GM12878 (cell line): Measurements from ENCODE around the gene CBR3. TPM values are rescaled to one million over a fixed set of nuclear protein-coding genes. Genes with fewer than 3 reads are reported as not detected.
"Not testable (repeated sequence)": the region's sequence is repeated elsewhere in the genome, so short reads cannot be mapped to it uniquely, and the experiment has no call there.

Source experiments
- ATAC-seq: fragments of 200-7000 bp; cut with Tn5 transposase; 3 replicates; pipeline ENCODE4 v1.9.1; 2020; ENCODE audit warnings: mild to moderate bottlenecking, moderate library complexity
- BruUV-seq: library from RNA; stranded (reverse); fragments of 400-500 nt; replicated peaks from 2 replicates; lab custom pipeline; 2021; lab: Mats Ljungman, UMichigan
- CTCF ChIA-PET: fragments of 300-600 bp; sonication (Branson Sonifier 250); formaldehyde crosslinking; extraction: SDS; loops from one replicate; lab custom pipeline; 2021; ENCODE audit warnings: inconsistent platforms; lab: Yijun Ruan, JAX
- POLR2A ChIA-PET: fragments of 350-600 bp; formaldehyde crosslinking; extraction: SDS; loops from one replicate; lab custom pipeline; 2021; ENCODE audit warnings: inconsistent platforms; lab: Charles Lee
- RAD21 ChIA-PET: fragments of 300-600 bp; sonication (Branson Sonifier 250); formaldehyde crosslinking; loops from one replicate; lab custom pipeline; 2023; ENCODE audit warnings: antibody characterized with exemption; ENCODE audit not compliant: unreplicated experiment; lab: Charles Lee
- SMC1A ChIA-PET: fragments of 300-600 bp; sonication (Branson Sonifier 250); formaldehyde crosslinking; loops from one replicate; lab custom pipeline; 2023; ENCODE audit not compliant: unreplicated experiment, uncharacterized antibody; lab: Charles Lee
- DNase-seq: peaks from one replicate; pipeline ENCODE4 v3.0.0-alpha.2; 2011; ENCODE audit warnings: low read depth, low spot score
- FAIRE-seq: peaks from 3 replicates; lab custom pipeline; 2011; peaks lifted over from hg19 to GRCh38; lab: Jason Lieb, UNC
- H2AFZ ChIP-seq: 2 replicates; pipeline ENCODE4 v1.6.0; 2011; ENCODE audit warnings: low read depth, low read length, control low read depth; ENCODE audit not compliant: control insufficient read depth
- H3K27ac ChIP-seq: 2 replicates; pipeline ENCODE4 v1.5.1; 2011; ENCODE audit warnings: control low read depth; ENCODE audit not compliant: control insufficient read depth, insufficient read depth
- H3K27me3 ChIP-seq, 2 experiments: replicated peaks in 1 of 2; 2 replicates each; pipeline versions ENCODE4 v1.6.0 to v1.6.1; 2011; ENCODE audit warnings: low read length in 1 of 2; ENCODE audit not compliant: control insufficient read depth in 2 of 2, insufficient read depth in 2 of 2
- H3K36me3 ChIP-seq, 2 experiments: 2 replicates each; pipeline ENCODE4 v1.5.1; 2011; ENCODE audit warnings: low read length in 1 of 2; ENCODE audit not compliant: control insufficient read depth in 2 of 2, insufficient read depth in 2 of 2
- H3K4me1 ChIP-seq: 2 replicates; pipeline ENCODE4 v1.6.1; 2011; ENCODE audit warnings: mild to moderate bottlenecking, low read length, moderate library complexity, mixed read lengths; ENCODE audit not compliant: control insufficient read depth, insufficient read depth
- H3K4me2 ChIP-seq: 2 replicates; pipeline ENCODE4 v1.6.0; 2011; ENCODE audit warnings: control low read depth; ENCODE audit not compliant: control insufficient read depth, insufficient read depth
- H3K4me3 ChIP-seq: fragments of 200-600 bp; sonication (generic); 2 replicates; pipeline ENCODE4 v1.5.1; 2016
- H3K79me2 ChIP-seq: 2 replicates; pipeline ENCODE4 v1.6.0; 2011; ENCODE audit warnings: low read length; ENCODE audit not compliant: control insufficient read depth, insufficient read depth
- H3K9ac ChIP-seq: 2 replicates; pipeline ENCODE4 v1.8.0; 2011; ENCODE audit warnings: low read length, control low read depth, mixed read lengths; ENCODE audit not compliant: control insufficient read depth, insufficient read depth
- H3K9me3 ChIP-seq: replicated peaks from 3 replicates; pipeline ENCODE4 v1.5.1; 2011; ENCODE audit warnings: mild to moderate bottlenecking, low read length; ENCODE audit not compliant: control insufficient read depth, insufficient read depth
- H4K20me1 ChIP-seq: 2 replicates; pipeline ENCODE4 v1.6.0; 2011; ENCODE audit not compliant: control insufficient read depth, insufficient read depth
- EGR1 ChIP-seq, 2 experiments: IDR thresholded peaks; 1 replicate in 1 of 2; 2 replicates in 1 of 2; pipeline ENCODE4 v1.6.1; 2011 to 2012; ENCODE audit warnings: low read depth in 2 of 2, low read length in 2 of 2, borderline replicate concordance in 1 of 2, mild to moderate bottlenecking in 1 of 2, moderate library complexity in 1 of 2
- IRF4 ChIP-seq: IDR thresholded peaks from 2 replicates; pipeline ENCODE4 v1.6.1; 2011; ENCODE audit warnings: low read depth, low read length
- JUNB ChIP-seq: IDR thresholded peaks from 2 replicates; pipeline ENCODE4 v1.6.1; 2016; ENCODE audit warnings: antibody characterized with exemption, mild to moderate bottlenecking
- NFXL1 ChIP-seq: fragments of 450-650 bp; IDR thresholded peaks from 2 replicates; pipeline ENCODE4 v1.6.1; 2017; ENCODE audit warnings: antibody characterized with exemption, mild to moderate bottlenecking, borderline replicate concordance
- POU2F2 ChIP-seq: IDR thresholded peaks from 3 replicates; pipeline ENCODE4 v1.6.1; 2011; ENCODE audit warnings: low read depth, mild to moderate bottlenecking, low read length, borderline replicate concordance
- SMARCA5 ChIP-seq: fragments of 450-650 bp; IDR thresholded peaks from 2 replicates; pipeline ENCODE4 v1.6.1; 2017; ENCODE audit warnings: mild to moderate bottlenecking
- WGBS: methylation state at CpG from one replicate; pipeline ENCODE4 v1.1.6; 2016; ENCODE audit warnings: low lambda C conversion rate; ENCODE audit not compliant: insufficient replicate concordance, insufficient coverage; ENCODE audit errors: missing lambda C conversion rate; 5-methylcytosine and 5-hydroxymethylcytosine counted together
- in situ Hi-C: fragments of 300-500 bp; cut with MboI; formaldehyde crosslinking; loops from 9 replicates; pipeline ENCODE4 v1.14.3; 2018; ENCODE audit warnings: mixed read lengths
- intact Hi-C: fragments of 100-400 bp; cut with micrococcal nuclease; formaldehyde crosslinking; loops from one replicate; pipeline ENCODE4 v1.14.2; 2022; ENCODE audit not compliant: unreplicated experiment
- polyA plus RNA-seq, 11 experiments: library from polyadenylated mRNA; depleted of rRNA in 4 of 11; unstranded in 6 of 11; stranded (reverse) in 5 of 11; fragments of >200 nt; fragmentation: Nextera tagmentation in 4 of 11; fragmentation: Illumina TruSeq in 1 of 11; extraction: Ambion mirVana in 4 of 11; extraction: Trizol in 1 of 11; gene quantifications; 1 replicate in 1 of 11; 2 replicates in 10 of 11; pipeline versions ENCODE4 v1.2.1 to v1.2.3, GENCODE V29; 2011 to 2016; ENCODE audit warnings: inconsistent platforms in 2 of 11, missing spikeins in 2 of 11, low read depth in 1 of 11
- total RNA-seq, 4 experiments: library from RNA; depleted of rRNA in 3 of 4; stranded (reverse); fragments of >200 nt in 3 of 4; fragmentation: Illumina TruSeq in 1 of 4; extraction: Trizol in 1 of 4; gene quantifications; 2 replicates each; pipeline versions ENCODE4 v1.2.1 to v1.2.3, GENCODE V29; 2013 to 2021
- TF ChIP-seq, protein P1 (sequence below): IDR thresholded peaks from 2 replicates; pipeline ENCODE4 v1.6.1; 2012; ENCODE audit warnings: improper control_type of control experiment, low read depth, low read length; ENCODE audit not compliant: insufficient replicate concordance
- TF ChIP-seq, protein P2 (sequence below): IDR thresholded peaks from 2 replicates; pipeline ENCODE4 v1.6.1; 2012; ENCODE audit warnings: low read length, inconsistent platforms

The CBR3 gene
- total and polyA plus RNA-seq, 10 of the 15 experiments (the other 5 are each of a cell fraction or from before 2014, with no cell fraction given) = 0.48 to 17.2 (median 11.2) TPM

DNA sequence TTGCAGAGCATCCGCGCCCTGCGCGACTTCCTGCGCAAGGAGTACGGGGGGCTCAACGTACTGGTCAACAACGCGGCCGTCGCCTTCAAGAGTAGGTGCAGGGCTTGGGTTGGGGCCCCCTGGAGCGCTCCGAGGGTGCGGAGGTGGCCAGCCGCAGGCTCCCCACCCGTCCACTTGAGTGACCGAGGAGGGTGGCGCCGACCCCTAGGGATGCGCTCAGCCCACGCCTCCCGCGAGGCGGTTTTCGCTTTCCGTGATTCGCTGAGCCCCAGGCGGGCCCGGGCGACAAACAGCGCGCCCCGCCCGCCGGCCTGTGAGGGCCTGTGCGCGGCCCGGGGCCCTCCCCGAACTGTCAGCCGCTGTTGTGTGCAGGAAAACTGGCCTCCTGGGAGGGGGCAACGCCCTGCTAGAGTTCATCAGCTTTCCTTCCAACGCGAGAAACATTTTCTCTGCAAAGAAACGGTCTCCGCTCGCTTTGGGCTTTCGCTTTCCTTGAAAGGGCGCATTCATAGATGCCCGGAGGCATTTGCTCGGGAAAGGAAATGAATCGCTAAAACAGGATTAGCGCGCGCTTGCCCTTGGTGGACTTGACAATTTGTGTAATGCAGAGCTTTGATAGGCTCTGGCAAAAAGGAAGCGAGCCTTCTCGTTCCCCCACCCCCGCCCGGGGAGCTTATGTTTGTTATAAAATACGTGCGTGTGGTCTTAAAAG, 668 bp downstream of the CBR3 start (continued):
- TF ChIP-seq, protein P1, sequence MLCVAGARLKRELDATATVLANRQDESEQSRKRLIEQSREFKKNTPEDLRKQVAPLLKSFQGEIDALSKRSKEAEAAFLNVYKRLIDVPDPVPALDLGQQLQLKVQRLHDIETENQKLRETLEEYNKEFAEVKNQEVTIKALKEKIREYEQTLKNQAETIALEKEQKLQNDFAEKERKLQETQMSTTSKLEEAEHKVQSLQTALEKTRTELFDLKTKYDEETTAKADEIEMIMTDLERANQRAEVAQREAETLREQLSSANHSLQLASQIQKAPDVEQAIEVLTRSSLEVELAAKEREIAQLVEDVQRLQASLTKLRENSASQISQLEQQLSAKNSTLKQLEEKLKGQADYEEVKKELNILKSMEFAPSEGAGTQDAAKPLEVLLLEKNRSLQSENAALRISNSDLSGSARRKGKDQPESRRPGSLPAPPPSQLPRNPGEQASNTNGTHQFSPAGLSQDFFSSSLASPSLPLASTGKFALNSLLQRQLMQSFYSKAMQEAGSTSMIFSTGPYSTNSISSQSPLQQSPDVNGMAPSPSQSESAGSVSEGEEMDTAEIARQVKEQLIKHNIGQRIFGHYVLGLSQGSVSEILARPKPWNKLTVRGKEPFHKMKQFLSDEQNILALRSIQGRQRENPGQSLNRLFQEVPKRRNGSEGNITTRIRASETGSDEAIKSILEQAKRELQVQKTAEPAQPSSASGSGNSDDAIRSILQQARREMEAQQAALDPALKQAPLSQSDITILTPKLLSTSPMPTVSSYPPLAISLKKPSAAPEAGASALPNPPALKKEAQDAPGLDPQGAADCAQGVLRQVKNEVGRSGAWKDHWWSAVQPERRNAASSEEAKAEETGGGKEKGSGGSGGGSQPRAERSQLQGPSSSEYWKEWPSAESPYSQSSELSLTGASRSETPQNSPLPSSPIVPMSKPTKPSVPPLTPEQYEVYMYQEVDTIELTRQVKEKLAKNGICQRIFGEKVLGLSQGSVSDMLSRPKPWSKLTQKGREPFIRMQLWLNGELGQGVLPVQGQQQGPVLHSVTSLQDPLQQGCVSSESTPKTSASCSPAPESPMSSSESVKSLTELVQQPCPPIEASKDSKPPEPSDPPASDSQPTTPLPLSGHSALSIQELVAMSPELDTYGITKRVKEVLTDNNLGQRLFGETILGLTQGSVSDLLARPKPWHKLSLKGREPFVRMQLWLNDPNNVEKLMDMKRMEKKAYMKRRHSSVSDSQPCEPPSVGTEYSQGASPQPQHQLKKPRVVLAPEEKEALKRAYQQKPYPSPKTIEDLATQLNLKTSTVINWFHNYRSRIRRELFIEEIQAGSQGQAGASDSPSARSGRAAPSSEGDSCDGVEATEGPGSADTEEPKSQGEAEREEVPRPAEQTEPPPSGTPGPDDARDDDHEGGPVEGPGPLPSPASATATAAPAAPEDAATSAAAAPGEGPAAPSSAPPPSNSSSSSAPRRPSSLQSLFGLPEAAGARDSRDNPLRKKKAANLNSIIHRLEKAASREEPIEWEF = no peak
- TF ChIP-seq NFXL1 = no peak
- TF ChIP-seq IRF4 = no peak
- TF ChIP-seq, protein P2, sequence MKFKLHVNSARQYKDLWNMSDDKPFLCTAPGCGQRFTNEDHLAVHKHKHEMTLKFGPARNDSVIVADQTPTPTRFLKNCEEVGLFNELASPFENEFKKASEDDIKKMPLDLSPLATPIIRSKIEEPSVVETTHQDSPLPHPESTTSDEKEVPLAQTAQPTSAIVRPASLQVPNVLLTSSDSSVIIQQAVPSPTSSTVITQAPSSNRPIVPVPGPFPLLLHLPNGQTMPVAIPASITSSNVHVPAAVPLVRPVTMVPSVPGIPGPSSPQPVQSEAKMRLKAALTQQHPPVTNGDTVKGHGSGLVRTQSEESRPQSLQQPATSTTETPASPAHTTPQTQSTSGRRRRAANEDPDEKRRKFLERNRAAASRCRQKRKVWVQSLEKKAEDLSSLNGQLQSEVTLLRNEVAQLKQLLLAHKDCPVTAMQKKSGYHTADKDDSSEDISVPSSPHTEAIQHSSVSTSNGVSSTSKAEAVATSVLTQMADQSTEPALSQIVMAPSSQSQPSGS = no peak
- peak in 1 of 2 experiments; percentile 36; a peak in 1 of 3 replicates for TF ChIP-seq EGR1 (IDR thresholded peaks at IDR 0.05; ENCODE audit: borderline replicate concordance in 1 of 2, low read depth in 2 of 2, low read length in 2 of 2)
- no peak for TF ChIP-seq POU2F2
- TF ChIP-seq JUNB = no peak
- TF ChIP-seq SMARCA5 = no peak

DNA sequence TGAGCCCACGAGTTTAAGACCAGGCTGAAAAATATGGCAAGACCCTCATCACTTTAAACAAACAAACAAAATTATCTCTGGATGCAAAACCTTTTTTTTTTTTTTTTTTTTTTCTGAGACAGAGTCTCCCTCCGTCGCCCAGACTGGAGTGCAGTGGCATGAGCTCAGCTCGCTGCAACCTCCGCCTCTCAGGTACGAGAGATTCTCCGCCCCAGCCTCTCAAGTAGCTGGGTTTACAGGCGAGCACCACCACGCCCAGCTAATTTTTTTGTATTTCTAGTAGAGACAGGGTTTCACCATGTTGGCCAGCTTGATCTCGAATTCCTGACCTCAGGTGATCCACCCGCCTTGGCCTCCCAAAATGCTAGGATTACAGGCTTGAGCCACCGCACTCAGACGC, 4.9 kb downstream of the CBR3 start:
- SMC1A ChIA-PET = interaction anchor here (0.6 kb wide), 1 partner anchor 496 kb away, joined by 4 read pairs; no protein-coding TSS in a partner anchor
- not testable (repeated sequence) for H3K36me3 ChIP-seq, BruUV-seq, H3K9me3 ChIP-seq, H3K27me3 ChIP-seq, ATAC-seq, H2AFZ ChIP-seq, H3K4me2 ChIP-seq, DNase-seq, H3K9ac ChIP-seq, H4K20me1 ChIP-seq, H3K4me3 ChIP-seq, FAIRE-seq, H3K79me2 ChIP-seq, H3K27ac ChIP-seq
- CTCF ChIA-PET = interaction anchor here (1.0 to 7.0 kb wide), 5 partner anchors 12 to 280 kb away, joined by 3 to 64 read pairs (median 5); no protein-coding TSS in a partner anchor
- H3K4me1 ChIP-seq = peaks cover 11% of the 10 kb centered on the region
- POLR2A ChIA-PET = interaction anchor here (0.6 to 0.7 kb wide), 4 partner anchors 19 to 389 kb away, joined by 3 to 9 read pairs (median 4); no protein-coding TSS in a partner anchor
- intact Hi-C loops = loop anchor here (10.0 kb wide), 1 partner anchor 785 kb away; no protein-coding TSS in a partner anchor
- in situ Hi-C loops = loop anchor here (5.0 kb wide), 1 partner anchor 193 kb away; no protein-coding TSS in a partner anchor
- WGBS = 49% methylated on average over 6 of the region's 13 CpGs
- RAD21 ChIA-PET = interaction anchor here (0.8 to 1.6 kb wide), 3 partner anchors 14 to 291 kb away, joined by 3 to 6 read pairs (median 4); no protein-coding TSS in a partner anchor
